NCI-H526 (cell line): ENCODE results near the gene XYLT2.

Source experiments
- DNase-seq, 2 experiments: peaks; one replicate each; lab custom pipeline; 2025; lab: John Stamatoyannopoulos, UW

Gene XYLT2

GRCh38 chr17:50319306-50320004, 26.5 kb upstream of the XYLT2 start:
- no peak for DNase-seq

- DNase-seq, result no peak
These were observed 23.7 kb upstream of the XYLT2 start for GRCh38 chr17:50322271-50322670.

- DNase-seq, result no peak
These were observed 22.9 kb upstream of the XYLT2 start for GRCh38 chr17:50323060-50323459.

DNA sequence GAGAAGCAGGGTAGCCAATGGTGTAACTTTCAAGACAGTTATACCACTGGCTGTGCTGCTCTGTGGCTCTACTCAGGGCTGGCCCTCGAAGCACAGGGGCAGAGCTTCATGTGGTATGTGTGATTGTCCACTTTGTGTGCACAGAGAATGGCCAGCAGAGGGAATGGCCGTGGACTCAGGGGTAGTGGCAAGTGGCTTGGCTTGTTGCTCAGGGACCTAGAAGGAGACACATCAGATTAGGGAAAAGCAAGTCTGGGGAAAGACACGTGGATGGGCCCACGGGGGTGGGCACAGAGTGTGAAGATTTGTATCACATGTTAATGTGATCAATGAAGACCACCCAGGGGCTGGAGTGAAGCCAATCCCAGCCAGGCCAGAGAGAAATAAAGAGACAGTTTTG, 20.0 kb upstream of the XYLT2 start:
- no peak for DNase-seq

- DNase-seq, result no peak
These were observed 19.0 kb upstream of the XYLT2 start for GRCh38 chr17:50326831-50327364.

DNA sequence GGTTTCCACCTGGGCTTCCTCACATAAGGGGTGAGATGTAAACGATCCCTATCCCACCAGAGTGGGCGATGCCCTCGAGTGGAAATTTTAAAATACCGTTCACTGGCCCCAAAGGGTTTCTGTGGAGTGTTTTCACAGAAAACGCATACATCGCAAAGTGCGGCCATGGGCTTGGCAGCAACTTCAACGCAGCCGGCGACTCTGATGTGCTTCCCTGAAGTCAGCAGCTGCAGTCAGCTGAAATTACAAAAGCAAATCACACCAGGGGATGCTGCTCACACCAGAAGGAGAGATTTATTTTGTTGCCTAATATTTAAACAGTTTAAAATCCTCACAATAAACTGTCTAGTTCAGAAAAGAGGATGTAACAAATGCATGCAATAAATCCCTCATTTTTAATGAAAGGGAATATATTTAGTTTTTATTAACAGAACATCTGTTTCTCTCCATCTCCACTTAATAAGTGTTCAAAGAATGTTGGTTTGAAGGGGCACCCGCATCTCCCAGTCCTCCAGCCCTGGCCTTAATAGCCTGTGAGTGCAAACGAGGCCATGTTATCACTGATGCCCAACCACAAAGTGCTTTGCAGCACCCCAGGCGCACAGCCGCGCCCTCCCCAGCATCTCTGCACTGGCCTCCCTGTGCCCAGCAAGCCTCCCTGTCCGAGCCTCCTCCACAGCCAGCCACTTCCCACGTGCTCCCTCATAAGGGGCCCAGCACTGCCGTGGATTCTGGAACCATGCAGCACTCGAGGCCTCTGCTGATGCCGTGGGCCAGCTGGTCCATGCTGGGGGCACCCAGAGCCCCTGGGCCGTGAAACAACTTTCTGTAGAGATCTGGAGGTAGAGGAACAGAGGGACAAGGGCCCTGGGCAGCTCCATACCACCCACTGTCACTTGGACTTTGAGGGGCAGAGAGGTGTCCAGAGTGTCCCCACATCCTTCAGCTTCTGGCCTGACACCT, 17.3 kb upstream of the XYLT2 start:
- DNase-seq, result no peak

- DNase-seq, result no peak
These were observed 16.2 kb upstream of the XYLT2 start for GRCh38 chr17:50329716-50330115.

DNA sequence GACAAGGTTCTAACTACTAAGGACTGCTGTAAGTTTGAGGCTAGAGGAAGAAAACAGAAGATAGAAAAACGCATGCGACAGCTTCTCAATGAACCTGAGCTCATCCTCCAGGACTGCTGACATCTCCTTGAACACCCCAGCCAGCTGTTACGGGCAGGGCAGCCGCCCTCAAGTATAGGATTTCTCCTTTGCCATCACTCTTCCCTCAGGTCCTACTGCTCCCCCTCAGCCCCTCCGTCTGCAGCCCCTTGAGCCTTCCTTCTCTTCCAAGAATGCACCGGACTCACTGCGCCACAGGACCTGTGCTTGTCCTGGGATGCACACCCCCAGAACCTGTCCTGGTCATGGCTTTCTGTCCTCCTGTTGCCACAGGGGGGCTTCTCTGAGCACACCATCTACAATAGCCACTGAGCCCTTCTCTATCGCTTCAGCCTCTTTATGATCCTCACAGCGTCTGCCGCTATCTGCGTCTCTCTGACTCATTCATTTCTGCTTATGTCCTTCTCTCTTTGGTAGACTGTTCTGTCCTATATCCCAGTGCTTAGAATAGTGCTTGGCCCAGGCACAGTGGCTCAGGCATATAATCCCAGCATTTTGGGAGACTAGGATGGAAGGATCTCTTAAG, 15.7 kb upstream of the XYLT2 start:
- DNase-seq, result no peak

DNA sequence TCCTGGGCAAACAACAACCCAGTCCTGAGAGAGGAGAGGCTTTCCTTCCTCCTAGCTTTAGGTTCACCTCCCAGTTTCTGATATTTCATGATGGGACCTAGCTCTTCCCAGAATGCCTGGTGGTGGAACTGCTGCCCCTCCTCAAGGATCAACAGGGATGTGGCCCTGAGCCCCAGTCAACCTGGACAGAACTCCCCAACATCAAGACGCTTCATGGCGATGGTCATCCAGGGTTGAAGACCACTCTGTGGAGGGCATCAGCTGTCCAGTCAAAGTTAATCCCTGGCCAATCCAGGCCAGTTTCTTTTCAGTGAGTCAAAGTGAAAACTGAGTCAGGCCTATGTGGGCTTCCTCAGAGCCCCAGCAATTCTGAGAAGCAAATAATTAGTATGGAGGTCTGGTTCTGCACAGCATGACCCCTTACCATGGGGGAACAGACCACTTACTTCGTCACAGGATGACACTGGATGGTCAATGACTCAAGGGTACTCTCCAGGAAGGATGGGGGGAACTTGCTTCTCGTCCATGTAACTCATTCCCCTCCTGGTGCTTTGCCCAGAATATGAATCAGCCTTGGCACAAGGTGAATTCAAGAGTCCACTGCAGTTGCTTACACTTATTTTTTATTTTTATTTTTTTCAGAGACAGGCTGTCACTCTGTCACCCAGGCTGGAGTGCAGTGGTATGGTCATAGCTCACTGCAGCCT, 14.7 kb upstream of the XYLT2 start:
- DNase-seq, result no peak

- no peak for DNase-seq
These were observed 13.7 kb upstream of the XYLT2 start for GRCh38 chr17:50332196-50332595.

- peak in 1 of 2 experiments; percentile 16 for DNase-seq
These were observed 12.5 kb upstream of the XYLT2 start for GRCh38 chr17:50333291-50334057.

- no peak for DNase-seq
These were observed 8.0 kb upstream of the XYLT2 start for GRCh38 chr17:50337956-50338355.

DNA sequence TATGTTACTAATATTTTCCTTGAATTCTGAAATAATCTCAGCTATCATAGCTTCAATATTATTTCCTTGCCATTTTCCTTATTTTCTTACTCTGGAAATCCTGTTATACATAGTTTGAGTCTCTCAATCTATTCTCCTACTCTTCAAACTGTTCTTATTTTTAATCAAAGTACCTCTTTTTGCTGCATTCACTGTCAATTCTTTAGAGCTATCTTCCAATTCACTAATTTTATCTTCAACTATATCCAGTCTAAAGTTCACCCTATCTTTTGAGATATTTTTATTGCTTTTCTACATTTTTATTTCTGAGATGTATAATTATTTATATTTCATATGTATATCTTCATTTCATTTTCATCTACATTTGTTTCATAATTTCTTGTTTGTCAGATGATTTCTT, 7.3 kb upstream of the XYLT2 start:
- no peak for DNase-seq

DNA sequence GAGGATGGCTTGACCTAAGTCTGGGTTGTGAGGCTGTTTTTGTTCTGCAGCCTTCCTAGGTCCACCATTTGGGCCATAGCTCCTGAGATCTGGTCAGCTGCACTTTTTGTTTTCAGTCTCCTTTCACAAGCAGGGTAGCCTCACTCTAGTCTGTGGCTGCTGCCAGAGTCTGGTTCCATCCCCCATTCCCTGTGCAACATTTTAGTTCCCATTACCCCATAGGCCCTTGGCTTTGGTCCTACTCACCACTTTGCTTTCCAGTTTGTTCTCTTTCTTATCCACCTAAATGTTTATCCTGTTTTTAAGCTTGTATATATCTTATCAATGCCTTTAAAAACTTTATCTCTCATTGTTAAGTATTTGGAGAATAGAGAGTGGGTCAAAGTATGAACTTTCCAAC, 6.5 kb upstream of the XYLT2 start:
- no peak for DNase-seq

DNA sequence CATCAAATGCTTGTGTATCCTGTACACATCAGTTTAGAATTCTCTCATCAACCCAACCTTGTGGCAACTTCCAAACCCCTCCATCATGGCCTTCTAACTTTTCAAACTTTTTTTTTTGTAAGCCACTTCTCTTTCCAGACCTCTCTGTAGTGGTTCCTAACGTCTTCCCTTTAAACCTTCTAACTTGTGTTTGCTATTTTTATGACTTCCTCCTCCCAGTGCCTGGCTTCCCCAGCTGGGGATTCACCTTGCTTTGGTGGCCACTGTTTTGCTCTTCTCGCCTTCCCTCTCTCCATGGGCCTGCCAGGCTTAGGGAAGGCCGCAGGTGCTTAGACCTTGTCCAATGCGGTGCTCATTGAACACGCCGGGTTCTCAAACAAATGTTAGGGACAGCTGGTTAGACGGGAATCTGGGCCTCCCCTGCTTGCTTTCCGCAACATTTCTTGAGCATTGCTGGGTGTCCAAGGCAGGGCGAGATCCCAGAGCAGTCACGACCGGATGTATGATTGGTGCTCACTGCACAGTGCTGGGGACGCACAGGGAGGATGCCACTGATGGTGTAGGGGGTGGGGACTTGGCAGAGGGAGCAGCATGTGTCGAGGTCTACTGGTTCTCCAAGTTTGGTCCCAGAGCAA, 1.1 kb upstream of the XYLT2 start:
- DNase-seq, result no peak

- peak in 1 of 2 experiments; percentile 60 for DNase-seq
These were observed 589 bp downstream of the XYLT2 start for GRCh38 chr17:50346313-50347116.

- DNase-seq, result no peak
These were observed 1.4 kb downstream of the XYLT2 start for GRCh38 chr17:50347117-50347893.

DNA sequence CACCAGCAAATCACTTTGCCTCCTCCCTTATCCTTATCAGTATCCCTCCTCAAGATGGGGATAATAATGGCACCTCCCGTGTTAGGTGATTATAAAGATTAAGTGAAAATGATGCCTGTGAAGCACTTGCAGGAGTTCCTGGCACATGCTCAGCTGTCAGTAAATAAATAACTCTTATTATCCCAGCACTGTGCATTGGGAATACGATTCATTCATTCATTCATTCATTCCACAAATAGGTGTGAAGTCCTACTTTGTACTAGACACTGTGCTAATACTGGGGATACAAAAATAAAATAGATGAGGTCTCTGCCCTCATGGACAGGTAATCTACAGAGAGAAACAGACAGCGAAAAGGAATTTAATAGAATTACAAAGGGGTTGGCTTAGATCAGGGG, 2.0 kb downstream of the XYLT2 start:
- no peak for DNase-seq
